HepG2 (cell line): ENCODE measurements around the gene CARD9.

Source experiments
- CTCF ChIP-seq: sonication (generic); formaldehyde crosslinking; IDR thresholded peaks from 2 replicates; pipeline ENCODE4 v1.5.0; 2020; ENCODE audit warnings: mild to moderate bottlenecking, missing genetic modification reagents, moderate library complexity
- JUN ChIP-seq: sonication (generic); formaldehyde crosslinking; IDR thresholded peaks from 2 replicates; pipeline ENCODE4 v1.4.0; 2020; ENCODE audit warnings: mild to moderate bottlenecking, missing genetic modification reagents
- KDM5B ChIP-seq: sonication (generic); formaldehyde crosslinking; IDR thresholded peaks from 2 replicates; pipeline ENCODE4 v1.4.0; 2020; ENCODE audit warnings: missing genetic modification reagents, mild to moderate bottlenecking, borderline replicate concordance
- MEIS1 ChIP-seq: sonication (generic); formaldehyde crosslinking; IDR thresholded peaks from 2 replicates; pipeline ENCODE4 v1.9.0; 2021; ENCODE audit warnings: mild to moderate bottlenecking, missing genetic modification reagents, moderate library complexity, borderline replicate concordance
- TF ChIP-seq, protein P1 (sequence below): sonication (generic); formaldehyde crosslinking; IDR thresholded peaks from 2 replicates; pipeline ENCODE4 v1.4.0; 2020; ENCODE audit warnings: mild to moderate bottlenecking, missing genetic modification reagents

- no peak for TF ChIP-seq CTCF
- TF ChIP-seq KDM5B (CRISPR knock-in tag) = no peak
- TF ChIP-seq JUN (CRISPR knock-in tag) = no peak
- TF ChIP-seq, protein P1, sequence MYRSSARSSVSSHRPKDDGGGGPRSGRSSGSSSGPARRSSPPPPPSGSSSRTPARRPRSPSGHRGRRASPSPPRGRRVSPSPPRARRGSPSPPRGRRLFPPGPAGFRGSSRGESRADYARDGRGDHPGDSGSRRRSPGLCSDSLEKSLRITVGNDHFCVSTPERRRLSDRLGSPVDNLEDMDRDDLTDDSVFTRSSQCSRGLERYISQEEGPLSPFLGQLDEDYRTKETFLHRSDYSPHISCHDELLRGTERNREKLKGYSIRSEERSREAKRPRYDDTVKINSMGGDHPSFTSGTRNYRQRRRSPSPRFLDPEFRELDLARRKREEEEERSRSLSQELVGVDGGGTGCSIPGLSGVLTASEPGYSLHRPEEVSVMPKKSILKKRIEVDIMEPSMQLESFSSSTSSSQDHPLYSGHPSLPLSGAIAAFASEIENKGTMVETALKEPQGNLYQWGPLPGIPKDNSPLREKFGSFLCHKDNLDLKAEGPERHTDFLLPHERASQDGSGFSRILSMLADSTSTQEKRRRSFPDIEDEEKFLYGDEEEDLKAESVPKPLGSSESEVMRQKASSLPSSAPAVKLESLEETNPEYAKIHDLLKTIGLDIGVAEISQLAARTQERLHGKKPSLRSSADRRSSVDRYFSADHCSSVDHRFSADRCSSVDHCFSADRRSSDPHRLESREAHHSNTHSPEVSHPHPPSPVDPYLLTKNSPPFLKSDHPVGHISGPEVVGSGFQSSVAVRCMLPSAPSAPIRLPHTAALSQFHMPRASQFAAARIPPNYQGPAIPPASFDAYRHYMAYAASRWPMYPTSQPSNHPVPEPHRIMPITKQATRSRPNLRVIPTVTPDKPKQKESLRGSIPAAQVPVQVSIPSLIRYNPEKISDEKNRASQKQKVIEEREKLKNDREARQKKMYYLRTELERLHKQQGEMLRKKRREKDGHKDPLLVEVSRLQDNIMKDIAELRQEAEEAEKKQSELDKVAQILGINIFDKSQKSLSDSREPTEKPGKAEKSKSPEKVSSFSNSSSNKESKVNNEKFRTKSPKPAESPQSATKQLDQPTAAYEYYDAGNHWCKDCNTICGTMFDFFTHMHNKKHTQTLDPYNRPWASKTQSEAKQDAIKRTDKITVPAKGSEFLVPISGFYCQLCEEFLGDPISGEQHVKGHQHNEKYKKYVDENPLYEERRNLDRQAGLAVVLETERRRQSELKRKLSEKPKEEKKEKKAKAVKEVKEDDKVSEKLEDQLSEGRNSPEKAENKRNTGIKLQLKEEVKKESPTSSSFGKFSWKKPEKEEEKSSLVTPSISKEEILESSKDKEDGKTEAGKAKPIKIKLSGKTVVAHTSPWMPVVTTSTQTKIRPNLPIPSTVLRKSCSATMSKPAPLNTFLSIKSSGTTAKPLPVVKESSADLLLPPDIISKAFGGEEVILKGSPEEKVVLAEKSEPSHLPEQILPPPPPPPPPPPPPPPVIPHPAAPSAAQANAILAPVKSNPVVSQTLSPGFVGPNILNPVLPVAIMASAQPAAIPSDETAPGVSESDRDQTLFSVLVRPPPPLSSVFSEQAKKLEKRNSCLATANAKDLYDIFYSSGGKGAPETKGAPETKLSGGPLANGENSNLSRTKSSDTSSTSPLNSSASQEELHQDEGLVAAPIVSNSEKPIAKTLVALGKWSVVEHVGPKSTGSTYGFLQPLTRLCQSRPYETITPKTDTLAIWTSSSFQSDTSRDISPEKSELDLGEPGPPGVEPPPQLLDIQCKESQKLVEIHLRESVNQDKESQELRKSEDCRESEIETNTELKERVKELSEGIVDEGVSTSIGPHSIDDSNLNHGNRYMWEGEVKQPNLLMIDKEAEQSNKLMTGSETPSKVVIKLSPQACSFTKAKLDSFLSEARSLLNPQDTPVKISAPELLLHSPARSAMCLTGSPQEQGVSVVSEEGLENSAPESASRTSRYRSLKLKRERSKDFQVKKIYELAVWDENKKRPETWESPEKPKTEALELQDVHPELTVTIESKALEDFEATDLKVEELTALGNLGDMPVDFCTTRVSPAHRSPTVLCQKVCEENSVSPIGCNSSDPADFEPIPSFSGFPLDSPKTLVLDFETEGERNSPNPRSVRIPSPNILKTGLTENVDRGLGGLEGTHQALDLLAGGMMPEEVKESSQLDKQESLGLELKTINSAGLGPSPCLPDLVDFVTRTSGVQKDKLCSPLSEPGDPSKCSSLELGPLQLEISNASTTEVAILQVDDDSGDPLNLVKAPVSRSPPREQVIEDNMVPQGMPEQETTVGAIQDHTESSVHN = no peak
- no peak for TF ChIP-seq MEIS1 (CRISPR knock-in tag)
Observed at GRCh38 chr9:136370037-136370436, 3.4 kb downstream of the CARD9 start.
